Fibroblast of skin of left biceps (primary cell): Measurements from ENCODE around the gene FAM89B.

Experiments used
- DNase-seq, 2 experiments: peaks; one replicate each; pipeline ENCODE4 v3.0.0-alpha.2; 2013; ENCODE audit warnings: low read depth in 2 of 2

The FAM89B gene

DNA sequence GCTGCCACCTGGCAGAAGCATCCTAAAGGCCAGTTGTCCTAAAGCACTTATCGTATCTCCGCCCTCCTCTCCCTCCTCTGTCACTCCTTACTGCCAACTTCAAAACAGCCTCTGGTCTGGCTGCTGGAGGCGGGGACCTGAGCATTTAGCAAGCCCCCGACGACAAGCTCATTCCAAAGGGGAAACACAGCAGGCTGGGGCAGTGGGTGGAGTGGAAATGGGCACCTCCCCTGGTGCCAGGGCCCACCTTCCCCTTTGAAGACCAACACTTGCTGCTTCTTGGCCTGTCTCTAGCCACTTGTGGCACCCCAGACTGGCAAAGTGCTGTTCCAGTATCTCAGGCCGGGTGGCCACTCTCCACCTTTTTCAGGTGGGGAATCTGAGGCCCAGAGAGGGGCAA, 38.1 kb downstream of the FAM89B start:
- DNase-seq = no peak

DNA sequence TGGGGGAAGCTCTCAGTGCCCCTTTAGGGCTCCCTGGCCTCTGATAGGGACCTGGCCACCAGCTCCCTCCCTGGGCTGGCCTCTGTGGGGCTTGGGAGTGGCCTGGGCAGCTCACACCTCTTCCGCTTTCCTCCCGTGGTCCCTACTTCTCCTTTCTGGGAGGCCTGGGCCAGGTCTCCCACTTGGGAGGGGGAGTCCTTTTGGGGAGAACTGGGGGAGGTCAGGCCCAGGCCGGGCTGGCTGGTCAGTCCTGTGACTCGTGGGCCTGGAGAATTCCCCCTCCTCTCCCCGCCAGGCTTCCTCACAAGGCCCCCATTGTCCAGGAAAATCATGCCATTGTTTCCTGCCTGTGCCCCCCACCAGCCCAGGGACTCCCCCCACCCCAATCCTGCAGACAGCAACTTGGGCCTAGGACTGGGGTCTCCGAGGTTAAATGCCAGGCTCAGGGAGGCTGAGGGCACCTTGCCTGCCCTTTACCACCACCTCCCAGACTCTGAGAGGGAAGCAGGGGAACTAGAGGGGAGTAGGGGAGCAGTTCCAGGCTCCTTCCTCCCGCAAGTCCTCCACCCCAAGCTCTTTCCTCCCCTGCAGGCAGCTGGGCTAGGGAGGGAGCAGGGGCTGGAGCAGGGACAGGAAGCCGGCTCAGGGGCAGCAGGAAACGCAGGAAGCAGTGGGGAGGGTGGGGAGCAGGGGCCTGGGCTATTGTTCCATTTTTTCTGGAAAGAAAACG, 38.9 kb downstream of the FAM89B start:
- no peak for DNase-seq

GRCh38 chr11:65611758-65612603, 39.6 kb downstream of the FAM89B start:
- DNase-seq = no peak

GRCh38 chr11:65612691-65613090, 40.4 kb downstream of the FAM89B start:
- no peak for DNase-seq

DNA sequence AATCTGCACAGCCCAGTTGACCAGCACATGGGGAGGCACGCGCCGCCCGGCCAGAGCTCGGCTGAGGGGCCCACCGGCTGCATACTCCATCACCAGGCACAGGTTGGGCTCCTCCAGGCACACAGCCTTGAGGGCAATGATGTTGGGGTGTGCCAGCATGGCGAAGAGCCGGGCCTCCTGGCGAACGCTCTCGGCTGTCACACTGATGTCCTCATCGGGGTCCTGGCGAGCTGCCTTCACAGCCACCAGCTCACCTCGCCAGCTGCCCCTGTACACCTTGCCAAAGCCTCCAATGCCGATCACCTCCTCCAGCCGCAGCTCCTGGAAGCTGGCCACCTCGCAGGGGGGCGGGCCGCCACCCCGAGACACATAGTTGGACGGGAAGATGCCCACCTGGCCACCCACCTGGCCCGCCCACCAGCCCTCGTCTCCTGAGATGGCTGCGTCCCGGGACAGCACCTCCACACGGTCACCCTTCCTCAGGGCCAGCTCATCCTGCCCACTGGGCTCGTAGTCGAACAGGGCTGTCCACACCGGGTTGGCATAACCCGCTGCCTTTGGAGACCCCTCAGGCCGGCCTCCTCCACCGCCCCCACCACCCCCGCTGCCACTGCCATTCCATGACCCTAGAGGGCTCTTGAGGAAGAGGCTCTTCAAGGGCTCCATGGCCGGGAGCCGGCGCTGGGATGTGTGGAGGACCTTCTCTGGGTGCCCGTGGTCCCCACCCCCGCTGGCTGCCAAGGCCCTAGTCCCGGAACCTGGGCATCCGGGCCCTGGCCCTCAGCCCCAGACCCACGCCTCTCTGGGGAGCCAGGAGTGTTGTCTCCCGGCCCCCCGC, 41.0 kb downstream of the FAM89B start:
- no peak for DNase-seq

- peak; percentile 100 for DNase-seq
Observed at GRCh38 chr11:65615229-65615949, 43.1 kb downstream of the FAM89B start, which contains the start of gene PCNX3. Gene PCNX3, plus strand, starts transcription at chr11:65615776. Its CDS starts 536 bp downstream, at chr11:65616312.

DNA sequence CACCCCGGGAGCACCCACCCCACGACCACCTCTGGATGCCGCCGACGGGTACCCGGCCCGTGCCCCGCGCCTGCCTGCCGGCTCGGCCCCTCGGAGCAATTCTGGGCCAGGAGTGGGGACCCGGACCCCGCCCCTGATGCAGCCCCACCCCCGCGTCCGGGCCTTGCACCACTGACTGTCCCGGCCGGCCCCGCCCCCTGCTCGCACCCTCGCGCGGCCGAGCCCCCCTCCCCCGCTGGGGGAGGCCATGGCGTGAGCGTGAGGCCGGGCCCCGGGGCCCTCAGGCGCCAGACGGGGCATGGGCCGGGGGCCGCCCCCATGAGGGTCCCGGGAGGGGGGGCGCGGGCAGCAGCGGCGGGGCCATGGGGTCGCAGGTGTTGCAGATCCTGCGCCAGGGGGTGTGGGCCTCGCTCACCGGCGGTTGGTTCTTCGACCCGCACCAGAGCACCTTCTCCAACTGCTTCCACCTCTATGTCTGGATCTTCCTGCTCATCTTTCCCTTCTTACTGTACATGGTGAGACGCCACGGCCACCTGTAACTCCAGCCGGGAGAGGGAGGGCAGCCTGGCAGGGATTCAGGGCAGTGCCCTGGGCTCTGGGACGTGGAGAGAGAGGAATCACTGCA, 43.7 kb downstream of the FAM89B start:
- no peak for DNase-seq

GRCh38 chr11:65616575-65617001, 44.2 kb downstream of the FAM89B start:
- no peak for DNase-seq

DNA sequence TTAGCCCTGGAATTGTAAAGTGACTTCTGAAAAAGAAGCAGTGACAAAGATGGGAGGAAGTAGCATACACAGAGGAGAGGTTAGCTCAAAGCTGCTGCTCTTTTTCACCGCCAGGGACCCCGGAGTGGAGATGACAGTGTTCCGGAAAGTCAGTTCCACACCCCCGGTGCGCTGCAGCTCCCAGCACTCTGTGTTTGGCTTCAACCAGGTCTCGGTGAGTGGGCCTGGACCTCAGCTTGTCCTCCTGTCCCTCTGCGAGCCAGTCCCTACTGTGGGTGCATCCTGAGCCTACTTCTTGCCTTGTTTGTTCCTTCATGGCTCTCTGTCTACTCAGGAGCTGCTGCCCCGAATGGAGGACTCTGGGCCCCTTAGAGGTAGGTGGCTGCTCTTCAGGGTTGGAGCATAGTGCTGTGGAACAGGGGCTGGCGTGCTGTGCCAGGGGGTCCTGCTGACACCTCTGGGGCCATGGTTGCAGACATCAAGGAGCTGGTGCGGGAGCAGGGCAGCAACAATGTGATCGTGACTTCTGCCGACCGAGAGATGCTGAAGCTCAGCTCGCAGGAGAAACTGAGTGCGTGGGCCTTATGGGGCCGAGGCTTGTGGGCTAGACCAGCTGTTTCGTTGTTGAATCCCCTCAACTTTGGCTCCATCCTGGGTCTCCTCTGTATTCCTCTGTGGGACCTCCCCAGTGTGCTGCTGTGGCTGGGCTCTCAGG, 45.0 kb downstream of the FAM89B start:
- DNase-seq = no peak

- DNase-seq = no peak
Observed at GRCh38 chr11:65617990-65618751, 45.8 kb downstream of the FAM89B start.

DNA sequence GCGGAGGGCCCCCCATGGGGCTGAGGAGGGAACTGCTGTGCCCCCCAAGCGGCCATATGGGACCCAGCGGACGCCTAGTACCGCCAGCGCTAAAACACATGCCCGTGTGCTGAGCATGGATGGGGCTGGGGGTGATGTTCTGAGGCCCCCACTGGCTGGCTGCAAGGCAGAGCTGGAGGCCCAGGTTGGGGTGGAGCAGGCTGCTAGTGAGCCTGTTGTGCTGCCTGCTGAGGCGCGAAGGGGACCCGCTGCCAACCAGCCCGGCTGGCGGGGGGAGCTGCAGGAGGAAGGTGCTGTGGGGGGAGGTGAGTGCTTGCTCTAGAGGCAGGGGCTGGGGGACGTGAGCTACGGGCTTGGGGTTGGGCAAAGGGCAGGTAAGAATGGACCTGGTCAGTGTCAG, 46.4 kb downstream of the FAM89B start:
- DNase-seq = no peak

- DNase-seq = no peak
Observed at GRCh38 chr11:65619281-65619928, 47.1 kb downstream of the FAM89B start.

DNA sequence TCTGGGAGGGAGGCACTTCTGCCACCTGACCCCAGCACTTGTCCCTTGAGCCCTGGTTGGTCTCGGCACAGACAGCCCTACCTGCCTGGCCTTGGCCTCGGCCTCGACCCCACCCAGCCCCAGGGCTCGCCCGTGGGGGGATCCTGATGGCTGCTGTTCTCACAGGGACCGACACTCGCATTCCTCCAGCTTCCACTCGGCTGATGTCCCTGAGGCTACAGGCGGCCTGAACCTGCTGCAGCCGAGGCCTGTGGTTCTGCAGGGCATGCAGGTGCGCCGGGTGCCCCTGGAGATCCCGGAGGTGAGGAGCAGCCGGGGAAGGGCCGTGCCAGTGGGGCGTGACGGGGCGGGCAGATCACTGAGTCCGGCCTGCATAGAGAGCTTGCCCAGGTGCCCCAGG, 48.3 kb downstream of the FAM89B start:
- DNase-seq = no peak

GRCh38 chr11:65621460-65621859, 49.1 kb downstream of the FAM89B start:
- no peak for DNase-seq

- no peak for DNase-seq
Observed at GRCh38 chr11:65622011-65622410, 49.7 kb downstream of the FAM89B start.

DNA sequence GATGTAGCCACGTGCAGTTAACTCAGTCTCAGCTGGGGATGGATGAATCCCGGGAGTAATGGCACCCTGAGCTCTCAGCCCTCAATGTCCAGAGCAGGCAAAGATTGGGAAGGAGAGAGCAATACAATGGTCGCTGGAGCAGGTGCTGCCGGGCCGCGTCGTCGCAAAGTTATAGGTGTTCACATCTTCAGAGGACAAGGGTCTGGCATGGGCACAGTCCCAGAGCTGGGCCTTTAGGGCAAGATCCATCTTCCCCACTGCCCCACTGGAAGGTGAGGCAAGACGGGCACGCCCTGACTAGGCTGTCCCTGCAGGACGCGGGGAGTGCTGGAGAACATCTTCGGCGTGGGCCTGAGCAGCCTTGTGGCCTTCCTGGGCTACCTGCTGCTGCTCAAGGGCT, 50.8 kb downstream of the FAM89B start:
- no peak for DNase-seq
